Nephron progenitor cell (in vitro differentiated cells): ENCODE results near the gene WARS2.

Experiments used
- DNase-seq: peaks from one replicate; pipeline ENCODE4 v3.0.0; 2021
- H3K27ac Mint-ChIP-seq: 2 replicates; pipeline ENCODE4 v1.8.0; 2021; ENCODE audit warnings: mild to moderate bottlenecking, moderate library complexity, mixed read lengths
- H3K27me3 Mint-ChIP-seq: 2 replicates; pipeline ENCODE4 v1.8.0; 2021; ENCODE audit warnings: mild to moderate bottlenecking, low read depth, mixed read lengths; ENCODE audit not compliant: poor library complexity
- H3K36me3 Mint-ChIP-seq: 2 replicates; pipeline ENCODE4 v1.8.0; 2021; ENCODE audit warnings: low read depth, mixed read lengths
- H3K4me1 Mint-ChIP-seq: 2 replicates; pipeline ENCODE4 v1.8.0; 2021; ENCODE audit warnings: mixed read lengths
- H3K4me3 Mint-ChIP-seq: 2 replicates; pipeline ENCODE4 v1.8.0; 2021; ENCODE audit warnings: mild to moderate bottlenecking, moderate library complexity, mixed read lengths
- H3K9me3 Mint-ChIP-seq: 2 replicates; pipeline ENCODE4 v1.8.0; 2021; ENCODE audit warnings: mild to moderate bottlenecking, moderate library complexity, mixed read lengths
- CTCF ChIP-seq: fragments of 200-600 bp; sonication (generic); IDR thresholded peaks from 2 replicates; pipeline ENCODE4 v1.5.0; 2021; ENCODE audit warnings: antibody characterized with exemption

Gene WARS2

GRCh38 chr1:119143706-119144105, 3.3 kb upstream of the WARS2 start:
- Mint-ChIP-seq H3K4me3 (no peak overlapping the region), H3K9me3 (peaks cover 5% of the 10 kb centered on the region), H3K4me1 (peaks cover 27% of the 10 kb centered on the region)

GRCh38 chr1:119141660-119142059, 1.2 kb upstream of the WARS2 start:
- no peak for TF ChIP-seq CTCF
- H3K27ac Mint-ChIP-seq: no peak overlapping the region
- peaks cover 3% of the 10 kb centered on the region for H3K27me3 Mint-ChIP-seq
- H3K9me3 Mint-ChIP-seq: peaks cover 5% of the 10 kb centered on the region
- peaks cover 27% of the 10 kb centered on the region for H3K4me1 Mint-ChIP-seq
- H3K4me3 Mint-ChIP-seq: no peak overlapping the region
- peaks cover 22% of the 10 kb centered on the region for H3K36me3 Mint-ChIP-seq
- DNase-seq: no peak

More at GRCh38 chr1:119143706-119144105, 3.3 kb upstream of the WARS2 start:
- H3K36me3 Mint-ChIP-seq: peaks cover 37% of the 10 kb centered on the region
- no peak for TF ChIP-seq CTCF
- H3K27me3 Mint-ChIP-seq: peaks cover 3% of the 10 kb centered on the region
- no peak for DNase-seq
- no peak overlapping the region for H3K27ac Mint-ChIP-seq

- Mint-ChIP-seq H3K4me1 (peaks cover 27% of the 10 kb centered on the region), H3K36me3 (peaks cover 16% of the 10 kb centered on the region), H3K9me3 (peaks cover 5% of the 10 kb centered on the region), H3K4me3 (no peak overlapping the region), H3K27ac (no peak overlapping the region), H3K27me3 (peaks cover 3% of the 10 kb centered on the region)
- DNase-seq: peak; percentile 17
- no peak for TF ChIP-seq CTCF
These were observed 569 bp upstream of the WARS2 start for GRCh38 chr1:119141020-119141424.

- peaks cover 12% of the 10 kb centered on the region for H3K36me3 Mint-ChIP-seq
- H3K27me3 Mint-ChIP-seq: peaks cover 3% of the 10 kb centered on the region
- DNase-seq: no peak
- no peak overlapping the region for H3K27ac Mint-ChIP-seq
- no peak for TF ChIP-seq CTCF
- H3K9me3 Mint-ChIP-seq: peaks cover 5% of the 10 kb centered on the region
- no peak overlapping the region for H3K4me3 Mint-ChIP-seq
- H3K4me1 Mint-ChIP-seq: peaks cover 27% of the 10 kb centered on the region
These were observed 636 bp downstream of the WARS2 start for GRCh38 chr1:119139857-119140176.

GRCh38 chr1:119139403-119139802, 1.1 kb downstream of the WARS2 start:
- Mint-ChIP-seq H3K9me3 (peaks cover 5% of the 10 kb centered on the region), H3K27ac (no peak overlapping the region), H3K4me3 (no peak overlapping the region), H3K27me3 (peaks cover 3% of the 10 kb centered on the region), H3K36me3 (peaks cover 11% of the 10 kb centered on the region), H3K4me1 (peaks cover 27% of the 10 kb centered on the region)
- DNase-seq: no peak
- no peak for TF ChIP-seq CTCF

- Mint-ChIP-seq H3K9me3 (peaks cover 3% of the 10 kb centered on the region), H3K27ac (no peak overlapping the region), H3K4me3 (no peak overlapping the region), H3K4me1 (peaks cover 8% of the 10 kb centered on the region), H3K36me3 (peaks cover 3% of the 10 kb centered on the region), H3K27me3 (no peaks in the 10 kb centered on the region)
- TF ChIP-seq CTCF: no peak
- no peak for DNase-seq
These were observed 4.1 kb downstream of the WARS2 start for GRCh38 chr1:119136401-119136800.
